Posterior cingulate gyrus (tissue), 11 donors: ENCODE results near the gene VAMP2.

Experiments
- DNase-seq, 10 donors: peaks; one replicate each; pipeline versions ENCODE4 v3.0.0 to v3.0.0-alpha.2; 2020 to 2021; ENCODE audit warnings: mixed read lengths in 3 of 10
- intact Hi-C: fragments of 100-400 bp; cut with DNase I; formaldehyde crosslinking; loops from one replicate; pipeline ENCODE4 v1.15.1; 2023

The VAMP2 gene

GRCh38 chr17:8146381-8147140, 16.2 kb downstream of the VAMP2 start:
- intact Hi-C loops: no loop called here
- DNase-seq: peak in 2 of 10 donors; percentile 42 to 45

- DNase-seq: peak in 3 of 10 donors; percentile 38 to 67 (median 61)
- intact Hi-C loops: no loop called here
Observed at GRCh38 chr17:8145811-8146210, 16.9 kb downstream of the VAMP2 start.

GRCh38 chr17:8144401-8145231, 18.1 kb downstream of the VAMP2 start:
- intact Hi-C loops: no loop called here
- peak in 3 of 10 donors; percentile 53 to 66 (median 59) for DNase-seq

- intact Hi-C loops: no loop called here
- peak in 2 of 10 donors; percentile 47 to 76 for DNase-seq
Observed at GRCh38 chr17:8143581-8144400, 19.0 kb downstream of the VAMP2 start.

- intact Hi-C loops: no loop called here
- DNase-seq: peak in 2 of 10 donors; percentile 50 to 62
Observed at GRCh38 chr17:8142887-8143580, 19.7 kb downstream of the VAMP2 start.

- intact Hi-C loops: no loop called here
- DNase-seq: peak in 2 of 10 donors; percentile 45 to 51
Observed at GRCh38 chr17:8142158-8142886, 20.4 kb downstream of the VAMP2 start.

GRCh38 chr17:8141741-8142140, 21.0 kb downstream of the VAMP2 start:
- peak in 1 of 10 donors; percentile 52 for DNase-seq
- intact Hi-C loops: no loop called here

GRCh38 chr17:8141045-8141444, 21.7 kb downstream of the VAMP2 start:
- peak in 2 of 10 donors; percentile 19 to 42 for DNase-seq

GRCh38 chr17:8140065-8141029, 22.4 kb downstream of the VAMP2 start:
- intact Hi-C loops: no loop called here
- peak in 3 of 10 donors; percentile 26 to 85 (median 67) for DNase-seq

More at GRCh38 chr17:8141045-8141444, 21.7 kb downstream of the VAMP2 start:
- intact Hi-C loops: no loop called here

- DNase-seq: peak; percentile 85 to 99 (median 92)
Observed at GRCh38 chr17:8138672-8139371, 23.9 kb downstream of the VAMP2 start.

GRCh38 chr17:8138374-8138671, 24.4 kb downstream of the VAMP2 start:
- intact Hi-C loops: loop anchor here (1.0 to 2.0 kb wide), 2 partner anchors 14 to 18 kb away; partner anchors contain the start of gene HES7
- no peak for DNase-seq

More at GRCh38 chr17:8138672-8139371, 23.9 kb downstream of the VAMP2 start:
- intact Hi-C loops: loop anchor here (1.0 to 2.0 kb wide), 2 partner anchors 14 to 17 kb away; partner anchors contain the start of gene HES7

GRCh38 chr17:8137645-8138373, 24.9 kb downstream of the VAMP2 start:
- peak in 3 of 10 donors; percentile 12 to 44 (median 24) for DNase-seq
- intact Hi-C loops: loop anchor here (1.0 to 2.0 kb wide), 2 partner anchors 13 to 18 kb away; partner anchors contain the start of gene HES7

- intact Hi-C loops: no loop called here
- peak in 1 of 10 donors; percentile 22 for DNase-seq
Observed at GRCh38 chr17:8133941-8134340, 28.8 kb downstream of the VAMP2 start.

GRCh38 chr17:8133399-8133798, 29.3 kb downstream of the VAMP2 start:
- DNase-seq: peak in 2 of 10 donors; percentile 28 to 37
- intact Hi-C loops: no loop called here

- intact Hi-C loops: no loop called here
- DNase-seq: no peak
Observed at GRCh38 chr17:8131844-8132441, 30.8 kb downstream of the VAMP2 start.
